GM19452 (cell line): Measurements from ENCODE around the gene EDEM3.
"Not testable (repeated sequence)": the region's sequence is repeated elsewhere in the genome, so short reads cannot be mapped to it uniquely, and the experiment has no call there.

Experiments
- ATAC-seq: cut with Tn5 transposase; IDR thresholded peaks from one replicate; pipeline ENCODE4 v1.9.1; 2021; ENCODE audit not compliant: unreplicated experiment

The EDEM3 gene

GRCh38 chr1:184770181-184770979 is 15.7 kb upstream of the EDEM3 start:
- ATAC-seq: no peak

GRCh38 chr1:184769241-184769640 is 14.6 kb upstream of the EDEM3 start:
- ATAC-seq: no peak

- no peak for ATAC-seq
Measured at GRCh38 chr1:184768467-184768866, 13.8 kb upstream of the EDEM3 start.

- ATAC-seq: no peak
Measured at GRCh38 chr1:184767591-184767990, 12.9 kb upstream of the EDEM3 start.

GRCh38 chr1:184764483-184764882 is 9.8 kb upstream of the EDEM3 start:
- ATAC-seq: no peak

GRCh38 chr1:184763520-184763919 is 8.9 kb upstream of the EDEM3 start:
- not testable (repeated sequence) for ATAC-seq

- ATAC-seq: no peak
Measured at GRCh38 chr1:184761969-184762485, 7.4 kb upstream of the EDEM3 start.

GRCh38 chr1:184759651-184760050 is 5.0 kb upstream of the EDEM3 start:
- ATAC-seq: no peak

- ATAC-seq: no peak
Measured at GRCh38 chr1:184759112-184759511, 4.5 kb upstream of the EDEM3 start.

GRCh38 chr1:184757891-184758290 is 3.2 kb upstream of the EDEM3 start:
- ATAC-seq: no peak

GRCh38 chr1:184757406-184757805 is 2.7 kb upstream of the EDEM3 start:
- no peak for ATAC-seq

- peak; percentile 1 for ATAC-seq
Measured at GRCh38 chr1:184755226-184756065, 788 bp upstream of the EDEM3 start.

GRCh38 chr1:184753608-184754475 is 816 bp downstream of the EDEM3 start:
- ATAC-seq: peak; percentile 3

GRCh38 chr1:184753117-184753516 is 1.5 kb downstream of the EDEM3 start:
- no peak for ATAC-seq

GRCh38 chr1:184752656-184753055 is 2.0 kb downstream of the EDEM3 start:
- ATAC-seq: no peak

- no peak for ATAC-seq
Measured at GRCh38 chr1:184748740-184749139, 5.9 kb downstream of the EDEM3 start.

- peak; percentile 82 for ATAC-seq
Measured at GRCh38 chr1:184747089-184747955, 7.3 kb downstream of the EDEM3 start.

- no peak for ATAC-seq
Measured at GRCh38 chr1:184745929-184746638, 8.6 kb downstream of the EDEM3 start.

GRCh38 chr1:184745110-184745509 is 9.5 kb downstream of the EDEM3 start:
- no peak for ATAC-seq
